Esophagus squamous epithelium (tissue), 5 donors: ENCODE data around the gene ZNF672. TPM values are rescaled to one million over a fixed set of nuclear protein-coding genes. Genes with fewer than 3 reads are reported as not detected.
A peak's percentile ranks its signal among the peaks of the same experiment; 100 is the strongest.

ENCODE experiments used
- DNase-seq: peaks from one replicate; lab custom pipeline; 2025; lab: John Stamatoyannopoulos, UW
- H3K27ac ChIP-seq, 4 donors: fragments of 200-600 bp; sonication (generic); one replicate each; pipeline ENCODE4 v1.5.1; 2016 to 2019; ENCODE audit warnings: mild to moderate bottlenecking in 1 of 4
- H3K27me3 ChIP-seq, 4 donors: fragments of 200-600 bp; sonication (generic); 1 replicate in 3 of 4; 2 replicates in 1 of 4; pipeline versions ENCODE4 v1.5.1 to v1.6.0; 2017 to 2021; ENCODE audit warnings: antibody characterized with exemption in 1 of 4
- H3K36me3 ChIP-seq, 3 donors: fragments of 200-600 bp; sonication (generic); one replicate each; pipeline ENCODE4 v1.5.1; 2016 to 2019
- H3K4me1 ChIP-seq, 3 donors: fragments of 200-600 bp; sonication (generic); one replicate each; pipeline ENCODE4 v1.5.1; 2017 to 2019
- H3K4me3 ChIP-seq, 4 donors: fragments of 200-600 bp; sonication (generic); 1 replicate in 3 of 4; 2 replicates in 1 of 4; pipeline ENCODE4 v1.5.1; 2016 to 2019; ENCODE audit warnings: mild to moderate bottlenecking in 2 of 4, moderate library complexity in 1 of 4
- H3K9me3 ChIP-seq, 3 donors: fragments of 200-600 bp; sonication (generic); one replicate each; pipeline ENCODE4 v1.5.1; 2016 to 2019
- POLR2A ChIP-seq, 4 donors: fragments of 450-650 bp; IDR thresholded peaks; one replicate each; pipeline ENCODE4 v1.6.1; 2017; ENCODE audit warnings: antibody characterized with exemption in 4 of 4, mild to moderate bottlenecking in 4 of 4, moderate library complexity in 3 of 4
- WGBS, 2 donors: methylation state at CpG; one replicate each; pipeline ENCODE4 v1.1.5; 2018; 5-methylcytosine and 5-hydroxymethylcytosine counted together
- intact Hi-C: fragments of 100-400 bp; cut with DNase I; formaldehyde crosslinking; loops from one replicate; pipeline ENCODE4 v1.15.0; 2022
- total RNA-seq, 4 donors: library from RNA; depleted of rRNA; stranded (reverse); fragments of >200 nt; gene quantifications; one replicate each; pipeline ENCODE4 v1.1.0, GENCODE V29; 2016
- TF ChIP-seq, protein P1 (sequence below), 6 experiments: fragments of 450-650 bp in 4 of 6; fragments of 200-600 bp in 2 of 6; sonication (generic) in 2 of 6; IDR thresholded peaks; one replicate each; pipeline ENCODE4 v1.5.1; 2016 to 2019; ENCODE audit warnings: antibody characterized with exemption in 6 of 6, mild to moderate bottlenecking in 4 of 6, moderate library complexity in 4 of 6
- donor health status: DM: yes; HTN: yes; CAD: no.

Gene ZNF672
- total RNA-seq, 4 donors from 2014 or later = 22.3 to 25.8 (median 24.0) TPM

- Histone ChIP-seq H3K27me3 (no peaks in the 10 kb centered on the region), H3K27ac (peak overlapping the region; percentile 47 to 87 (median 80)), H3K4me3 (peak overlapping the region; percentile 29 to 78 (median 66)), H3K9me3 (no peaks in the 10 kb centered on the region), H3K36me3 (no peaks in the 10 kb centered on the region), H3K4me1 (peaks cover 9 to 28% (median 16%) of the 10 kb centered on the region in 3 donors)
- TF ChIP-seq, protein P1, sequence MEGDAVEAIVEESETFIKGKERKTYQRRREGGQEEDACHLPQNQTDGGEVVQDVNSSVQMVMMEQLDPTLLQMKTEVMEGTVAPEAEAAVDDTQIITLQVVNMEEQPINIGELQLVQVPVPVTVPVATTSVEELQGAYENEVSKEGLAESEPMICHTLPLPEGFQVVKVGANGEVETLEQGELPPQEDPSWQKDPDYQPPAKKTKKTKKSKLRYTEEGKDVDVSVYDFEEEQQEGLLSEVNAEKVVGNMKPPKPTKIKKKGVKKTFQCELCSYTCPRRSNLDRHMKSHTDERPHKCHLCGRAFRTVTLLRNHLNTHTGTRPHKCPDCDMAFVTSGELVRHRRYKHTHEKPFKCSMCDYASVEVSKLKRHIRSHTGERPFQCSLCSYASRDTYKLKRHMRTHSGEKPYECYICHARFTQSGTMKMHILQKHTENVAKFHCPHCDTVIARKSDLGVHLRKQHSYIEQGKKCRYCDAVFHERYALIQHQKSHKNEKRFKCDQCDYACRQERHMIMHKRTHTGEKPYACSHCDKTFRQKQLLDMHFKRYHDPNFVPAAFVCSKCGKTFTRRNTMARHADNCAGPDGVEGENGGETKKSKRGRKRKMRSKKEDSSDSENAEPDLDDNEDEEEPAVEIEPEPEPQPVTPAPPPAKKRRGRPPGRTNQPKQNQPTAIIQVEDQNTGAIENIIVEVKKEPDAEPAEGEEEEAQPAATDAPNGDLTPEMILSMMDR (IDR thresholded peaks at IDR 0.05) = peak in 1 of 6 experiments; percentile 7
- peak in 1 of 4 donors; percentile 75 for TF ChIP-seq POLR2A (IDR thresholded peaks at IDR 0.05)
- DNase-seq = peak; percentile 48
- WGBS, 2 donors = 44 to 67% methylated on average over 2 to 7 of the region's 46 CpGs
- intact Hi-C loops = no loop called here
Measured at GRCh38 chr1:248862998-248863881, 25.2 kb downstream of the ZNF672 start.

DNA sequence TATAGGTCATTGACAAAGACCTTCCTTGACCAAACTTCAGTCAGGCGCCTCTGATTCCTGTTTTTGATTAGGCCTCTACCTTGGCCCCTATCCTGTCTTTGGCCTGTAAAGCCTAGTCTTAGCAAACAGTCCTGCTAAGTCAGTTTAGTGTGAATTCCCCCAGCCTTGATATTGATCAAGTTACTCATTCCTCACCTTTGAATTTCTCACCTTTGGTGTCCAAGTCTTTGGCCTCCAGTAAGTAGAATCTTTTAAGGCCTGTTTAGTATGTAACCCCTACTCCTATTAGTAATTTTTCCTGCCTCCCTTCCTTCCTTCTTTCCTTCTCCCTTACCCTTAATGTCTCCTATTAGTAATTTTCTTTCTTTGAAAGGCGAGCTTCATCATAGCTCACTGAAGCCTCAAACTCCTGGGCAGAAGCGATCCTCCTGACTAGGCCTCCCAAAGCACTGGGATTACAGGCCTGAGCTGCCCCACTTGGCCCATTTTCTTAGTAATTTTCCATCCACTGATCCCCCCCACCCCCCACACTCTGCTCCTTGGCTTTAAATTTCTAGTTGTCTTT, 33.9 kb downstream of the ZNF672 start:
- Histone ChIP-seq H3K4me1 (peaks cover 0 to 23% (median 3%) of the 10 kb centered on the region in 3 donors), H3K36me3 (no peaks in the 10 kb centered on the region), H3K9me3 (no peaks in the 10 kb centered on the region), H3K27me3 (no peaks in the 10 kb centered on the region), H3K4me3 (peak overlapping the region in 1 of 4 donors; percentile 63), H3K27ac (peak overlapping the region in 2 of 4 donors; percentile 96 to 97)
- WGBS, 2 donors = 93 to 95% methylated on average over 3 of the region's 3 CpGs
- DNase-seq = no peak
- intact Hi-C loops = no loop called here
- TF ChIP-seq POLR2A (IDR thresholded peaks at IDR 0.05) = no peak
- TF ChIP-seq, protein P1 (IDR thresholded peaks at IDR 0.05) = no peak

DNA sequence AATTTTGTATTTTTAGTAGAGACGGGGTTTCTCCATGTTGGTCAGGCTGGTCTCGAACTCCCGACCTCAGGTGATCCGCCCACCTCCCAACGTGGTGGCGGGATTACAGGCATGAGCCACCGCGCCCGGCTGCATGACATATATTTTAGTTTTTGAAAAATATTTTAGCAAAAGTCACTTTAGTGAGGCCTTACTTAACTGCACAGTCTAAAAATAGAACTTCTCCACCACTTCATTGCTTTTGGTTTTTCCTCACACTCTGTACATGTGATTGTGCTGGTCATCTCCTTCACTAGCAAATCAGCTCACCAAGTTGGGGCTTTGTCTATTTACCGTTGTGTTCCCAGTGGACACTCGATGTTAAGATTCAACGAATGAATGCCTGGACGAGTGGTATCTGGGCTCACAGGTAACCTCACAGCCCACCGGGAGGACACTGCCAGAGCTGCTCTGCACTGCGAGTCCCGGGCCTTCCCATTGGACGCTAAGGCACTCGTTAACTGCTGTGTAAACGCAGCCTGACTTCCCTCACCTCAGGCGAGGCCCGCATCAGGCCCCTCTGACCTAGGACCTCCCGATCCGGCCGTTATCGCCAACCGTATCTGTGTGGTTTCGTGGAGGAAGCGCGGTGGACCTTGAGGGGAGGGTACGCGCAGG, 34.9 kb downstream of the ZNF672 start:
- Histone ChIP-seq H3K4me3 (peak overlapping the region; percentile 44 to 72 (median 66)), H3K36me3 (no peaks in the 10 kb centered on the region), H3K27ac (peak overlapping the region; percentile 89 to 97 (median 96)), H3K4me1 (peaks cover 0 to 23% (median 3%) of the 10 kb centered on the region in 3 donors), H3K27me3 (no peaks in the 10 kb centered on the region), H3K9me3 (no peaks in the 10 kb centered on the region)
- DNase-seq = no peak
- 1 to 5% methylated on average over 12 to 28 of the region's 31 CpGs for WGBS, 2 donors
- TF ChIP-seq, protein P1 (IDR thresholded peaks at IDR 0.05) = no peak
- no peak for TF ChIP-seq POLR2A (IDR thresholded peaks at IDR 0.05)
- intact Hi-C loops = no loop called here

GRCh38 chr1:248873409-248873992, 35.5 kb downstream of the ZNF672 start:
- H3K27ac ChIP-seq = peak overlapping the region; percentile 89 to 97 (median 96)
- peak in 2 of 4 donors; percentile 39 to 41 for TF ChIP-seq POLR2A (IDR thresholded peaks at IDR 0.05)
- TF ChIP-seq, protein P1 (IDR thresholded peaks at IDR 0.05) = no peak
- peak; percentile 39 for DNase-seq
- WGBS, 2 donors = 0% methylated on average over 6 to 22 of the region's 41 CpGs
- H3K36me3 ChIP-seq = no peaks in the 10 kb centered on the region
- H3K4me3 ChIP-seq = peak overlapping the region; percentile 44 to 72 (median 66)
- peaks cover 0 to 23% (median 3%) of the 10 kb centered on the region in 3 donors for H3K4me1 ChIP-seq
- H3K9me3 ChIP-seq = no peaks in the 10 kb centered on the region
- intact Hi-C loops = no loop called here
- no peaks in the 10 kb centered on the region for H3K27me3 ChIP-seq
